Activated CD8-positive, alpha-beta memory T cell treated with anti-CD3 and anti-CD28 coated beads for 48 hours (primary cell): ENCODE measurements around the gene NELFA.

ENCODE experiments used
- DNase-seq, 3 experiments: peaks; one replicate each; pipeline ENCODE4 v3.0.0-alpha.2; 2020; ENCODE audit warnings: low read depth in 2 of 3, low spot score in 2 of 3

The NELFA gene

GRCh38 chr4:1982124-1983052, 26.4 kb downstream of the NELFA start:
- DNase-seq: no peak

- no peak for DNase-seq
Measured at GRCh38 chr4:1981251-1982058, 27.3 kb downstream of the NELFA start.

DNA sequence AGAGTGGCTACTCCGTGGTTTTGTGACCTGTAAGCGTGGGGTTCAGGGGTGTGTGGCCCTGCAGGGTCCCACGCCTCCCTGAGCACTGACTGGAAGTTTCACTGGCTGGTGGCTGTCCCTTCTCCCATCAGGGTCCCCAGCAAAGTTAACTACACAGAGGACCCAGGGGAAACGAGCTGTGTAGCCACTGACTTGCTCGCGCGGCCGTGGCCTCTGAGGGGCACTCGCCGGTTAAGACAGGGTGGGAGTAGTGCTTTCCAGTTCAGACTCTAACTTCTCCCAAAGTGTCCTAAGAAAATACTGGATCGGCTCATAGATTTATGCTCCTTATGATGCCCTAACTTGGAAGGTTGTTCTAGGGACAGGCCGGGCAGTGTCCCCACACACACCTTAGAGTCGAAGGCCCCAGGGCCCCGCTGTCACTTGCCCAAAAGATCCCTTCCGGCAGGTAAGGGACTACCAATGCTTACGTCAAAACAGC, 28.2 kb downstream of the NELFA start:
- no peak for DNase-seq

- no peak for DNase-seq
Measured at GRCh38 chr4:1979477-1980196, 29.1 kb downstream of the NELFA start.

- DNase-seq: no peak
Measured at GRCh38 chr4:1978741-1979476, 29.9 kb downstream of the NELFA start.

GRCh38 chr4:1978226-1978625, 30.5 kb downstream of the NELFA start:
- DNase-seq: no peak

DNA sequence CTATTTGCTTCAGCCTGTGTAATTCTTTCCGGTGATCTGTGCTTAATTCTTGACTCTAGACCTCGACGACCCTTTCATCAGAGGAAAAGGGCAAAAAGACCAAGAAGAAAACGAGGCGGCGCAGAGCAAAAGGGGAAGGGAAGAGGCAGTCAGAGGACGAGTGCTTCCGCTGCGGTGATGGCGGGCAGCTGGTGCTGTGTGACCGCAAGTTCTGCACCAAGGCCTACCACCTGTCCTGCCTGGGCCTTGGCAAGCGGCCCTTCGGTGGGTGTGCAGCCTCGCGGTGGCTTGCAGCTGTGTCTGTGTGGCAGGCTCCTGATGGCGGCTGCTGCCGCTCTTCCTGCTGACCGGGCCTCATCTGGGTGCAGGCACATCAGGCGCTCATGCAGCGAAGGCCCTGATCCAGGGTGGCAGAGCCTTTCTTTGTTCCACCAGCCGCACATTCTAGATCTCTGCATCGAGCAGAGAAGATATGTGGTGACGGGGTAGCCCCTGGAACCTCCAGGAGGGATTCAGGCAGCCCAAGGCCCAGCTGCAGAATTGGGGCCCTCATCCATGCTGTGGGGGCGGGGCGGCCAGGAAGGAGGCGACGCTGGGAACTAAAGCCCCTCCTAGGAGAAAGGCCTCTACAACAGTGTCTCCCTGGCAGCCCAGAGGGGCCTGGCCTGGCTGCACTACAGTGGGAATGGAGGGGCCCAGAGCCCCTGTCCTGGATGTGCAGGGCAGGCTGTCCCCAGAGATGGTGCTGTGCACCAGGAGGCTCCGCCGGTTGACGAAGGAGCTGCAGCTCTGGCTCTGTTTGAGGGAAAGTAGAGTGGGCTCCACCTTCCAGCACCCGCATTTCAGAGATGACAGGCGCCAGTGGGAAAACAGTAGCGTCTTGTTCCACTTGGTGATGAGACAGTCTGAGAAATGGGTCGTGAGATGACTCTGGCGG, 32.1 kb downstream of the NELFA start:
- DNase-seq: no peak

DNA sequence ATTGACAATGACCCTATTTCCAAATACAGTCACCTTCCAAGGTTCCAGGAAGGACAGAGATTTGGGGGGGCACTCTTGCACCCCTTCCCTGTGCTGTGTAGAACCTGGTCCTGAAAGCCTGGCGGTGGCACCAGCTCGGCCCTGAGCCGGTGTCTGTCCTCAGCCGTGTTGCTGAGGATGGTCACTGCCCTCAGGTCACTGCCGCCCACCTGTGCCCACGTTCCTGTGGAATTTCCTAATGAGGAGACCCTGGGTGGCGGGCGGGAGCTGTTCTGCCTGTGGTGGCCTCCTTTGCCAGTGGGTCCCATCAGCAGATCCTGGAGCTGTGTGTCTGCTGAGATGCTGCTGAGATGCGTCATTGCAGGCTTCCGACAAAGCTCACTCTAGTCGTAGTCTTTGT, 32.9 kb downstream of the NELFA start:
- no peak for DNase-seq

DNA sequence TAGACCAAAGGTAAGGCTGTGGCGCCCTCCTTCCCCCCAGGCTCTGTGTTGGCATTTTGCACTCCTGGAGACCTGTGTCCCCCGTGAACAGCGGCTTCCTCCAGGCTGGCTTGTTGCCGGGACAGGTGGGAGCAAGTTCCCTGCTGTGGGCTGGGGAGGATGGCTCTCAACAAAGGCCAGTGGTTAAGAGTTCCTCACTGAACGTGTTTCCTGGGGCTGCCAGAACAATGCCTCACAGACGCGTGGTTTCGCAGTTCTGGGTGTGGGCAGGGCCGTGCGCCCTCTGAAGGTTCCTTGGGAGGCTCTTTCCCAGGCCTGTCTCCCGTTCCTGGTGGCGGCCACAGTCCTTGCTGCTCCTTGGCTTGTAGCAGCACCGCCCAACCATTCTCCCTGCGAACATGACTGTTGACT, 33.4 kb downstream of the NELFA start:
- no peak for DNase-seq

GRCh38 chr4:1974840-1975239, 33.9 kb downstream of the NELFA start:
- no peak for DNase-seq

- DNase-seq: no peak
Measured at GRCh38 chr4:1973661-1974060, 35.1 kb downstream of the NELFA start.

DNA sequence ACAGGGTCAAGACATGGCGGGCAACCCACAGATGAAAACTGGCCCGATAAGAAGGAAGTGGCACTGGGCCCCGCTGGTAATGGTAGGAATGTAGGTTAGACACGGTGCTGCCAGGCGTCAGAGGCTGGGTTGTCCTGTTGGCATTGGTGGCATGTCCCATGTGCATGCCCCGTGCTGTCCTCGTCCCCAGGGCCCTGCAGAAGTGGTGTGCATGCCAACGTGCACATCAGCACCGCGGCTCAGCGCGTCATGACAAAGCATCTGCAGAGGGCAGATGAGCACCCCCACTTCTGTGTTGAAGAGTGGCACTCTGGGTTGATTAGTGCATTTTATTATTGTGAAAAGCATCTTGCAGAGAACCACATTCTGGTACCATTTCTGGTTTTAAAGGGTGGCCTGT, 35.6 kb downstream of the NELFA start:
- DNase-seq: no peak

GRCh38 chr4:1972414-1972813, 36.4 kb downstream of the NELFA start:
- no peak for DNase-seq

DNA sequence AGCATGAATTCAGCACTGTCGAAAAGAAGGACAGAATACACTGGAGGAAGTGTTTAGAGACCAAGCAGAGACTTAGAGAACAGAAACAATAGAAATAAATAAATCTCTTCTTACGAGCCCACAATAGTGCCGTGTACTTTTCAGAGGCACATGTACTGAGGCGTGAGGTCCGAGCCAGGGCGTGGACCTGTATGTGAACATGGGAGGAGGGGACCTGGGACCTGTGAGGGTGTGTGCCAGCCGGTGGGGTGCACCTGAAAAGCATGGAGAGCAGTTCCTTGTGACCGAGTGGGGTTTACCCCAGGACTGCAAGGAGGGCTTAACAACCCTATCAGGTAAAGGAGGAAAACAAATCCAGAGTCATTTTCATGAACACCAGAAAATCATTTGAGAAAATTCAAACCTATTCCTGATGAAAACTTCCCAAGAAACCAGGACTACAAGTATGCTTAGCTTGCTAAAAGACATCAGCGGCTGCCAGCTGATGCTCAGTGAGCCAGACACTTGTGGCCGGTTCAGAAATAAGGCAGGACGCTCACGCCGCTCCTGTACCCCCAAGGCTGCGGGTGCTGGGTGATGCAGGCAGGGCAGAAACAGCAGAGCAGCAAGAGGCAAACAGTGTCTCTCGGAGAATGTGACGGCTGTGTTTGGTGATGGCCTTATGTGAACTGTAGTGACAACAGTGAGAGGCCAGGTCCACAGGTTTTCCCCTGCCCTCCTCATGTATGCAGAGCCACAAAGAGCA, 37.1 kb downstream of the NELFA start:
- no peak for DNase-seq

DNA sequence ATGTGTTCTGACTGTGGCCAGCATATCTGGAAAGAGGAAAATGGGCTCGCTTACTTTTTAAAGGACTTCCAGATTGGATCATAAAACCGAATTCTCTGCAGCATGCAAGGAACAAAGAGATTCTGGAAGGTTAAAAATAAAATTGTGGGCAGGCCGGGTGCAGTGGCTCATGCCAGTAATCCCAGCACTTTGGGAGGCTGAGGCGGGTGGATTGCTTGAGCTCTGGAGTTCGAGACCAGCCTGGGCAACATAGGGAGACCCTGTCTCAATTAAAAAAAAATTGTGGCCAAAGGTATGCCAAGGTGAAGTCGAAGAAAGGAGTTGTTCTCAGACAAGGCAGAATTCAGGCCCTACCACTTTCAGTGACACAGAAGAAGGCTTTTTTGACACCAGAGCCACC, 37.8 kb downstream of the NELFA start:
- no peak for DNase-seq

DNA sequence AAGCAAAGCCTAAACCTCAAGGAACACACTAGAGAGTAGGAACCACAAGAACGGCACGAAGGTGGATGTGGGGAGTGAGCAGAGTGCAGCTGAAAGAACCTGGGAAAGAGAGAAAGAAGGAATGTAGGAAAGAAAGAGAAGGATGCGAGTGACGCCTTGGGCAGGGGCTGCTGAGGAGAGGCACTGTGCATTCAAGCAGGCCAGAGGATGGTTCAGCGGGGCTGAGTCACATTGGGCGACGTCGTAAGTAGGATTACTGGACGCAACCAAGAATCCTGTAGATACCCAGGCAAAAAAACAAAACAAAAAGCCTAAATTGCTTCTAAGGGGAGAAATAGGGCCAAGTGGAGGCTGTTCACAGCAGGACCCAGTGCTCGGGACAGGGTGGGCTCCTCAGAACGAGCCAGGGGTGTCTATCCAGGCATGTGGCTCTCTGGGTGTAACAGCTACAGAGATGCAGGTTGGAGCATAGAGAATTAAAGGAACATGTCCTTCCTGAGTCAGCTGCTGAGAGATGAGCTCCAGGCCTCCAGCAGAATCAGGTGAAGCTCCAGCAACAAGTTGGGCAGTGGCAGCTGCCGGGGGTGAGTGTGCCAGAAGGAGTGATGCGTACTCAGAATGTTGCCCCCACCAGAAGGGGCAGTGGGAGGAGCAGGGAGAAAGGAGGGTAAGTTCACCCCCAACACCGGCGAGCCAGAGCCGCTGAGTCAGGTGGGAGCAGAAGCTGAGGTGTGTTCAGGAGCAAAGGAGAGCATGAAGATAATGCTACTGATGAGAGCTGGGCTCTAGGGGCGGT, 38.6 kb downstream of the NELFA start:
- DNase-seq: no peak

DNA sequence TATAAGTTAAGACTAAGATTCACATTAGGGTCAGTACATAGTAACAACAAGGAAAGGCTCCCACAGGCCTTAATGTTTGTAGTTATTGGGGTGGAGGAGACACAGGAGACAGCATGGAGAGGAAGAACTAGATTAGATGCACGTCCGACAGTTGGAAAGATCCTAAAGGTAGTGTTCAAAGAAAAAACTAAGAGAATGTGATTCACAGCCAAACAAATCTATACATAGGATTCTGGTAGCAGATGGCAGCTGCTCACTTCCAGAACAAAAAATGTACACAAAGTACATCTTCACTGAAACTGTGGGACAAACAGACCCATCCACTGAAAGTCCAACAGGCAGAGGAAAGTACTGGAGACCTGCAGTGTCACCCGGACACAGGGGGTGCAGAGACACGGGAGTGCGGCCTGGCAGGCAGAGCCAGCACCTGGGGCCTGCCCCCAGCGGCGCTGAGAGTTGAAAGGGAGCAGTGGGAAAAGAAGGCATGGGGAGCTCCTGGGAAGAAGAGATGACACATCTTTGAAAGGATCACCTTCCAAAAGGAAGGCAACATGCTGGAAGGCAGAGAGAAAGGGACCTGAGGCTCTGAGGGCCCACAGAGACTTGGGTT, 40.0 kb downstream of the NELFA start:
- no peak for DNase-seq
